OCI-LY1 (cell line): ENCODE data around the gene TMEM203.
"Not testable (repeated sequence)": the region's sequence is repeated elsewhere in the genome, so short reads cannot be mapped to it uniquely, and the experiment has no call there.

Experiments
- CTCF ChIP-seq: fragments of 200-600 bp; sonication (generic), shearing (Covaris generic); IDR thresholded peaks from 2 replicates; pipeline ENCODE4 v1.5.1; 2017; ENCODE audit warnings: mild to moderate bottlenecking, antibody characterized with exemption, low read length, moderate library complexity, mixed read lengths
- EZH2 ChIP-seq: fragments of 200-600 bp; sonication (generic), shearing (Covaris generic); IDR thresholded peaks from 2 replicates; pipeline ENCODE4 v1.8.0; 2017; ENCODE audit warnings: borderline replicate concordance, mixed run types, mild to moderate bottlenecking, antibody characterized with exemption, low read length, moderate library complexity, mixed read lengths

- TF ChIP-seq CTCF, EZH2: not testable (repeated sequence)
Measured at GRCh38 chr9:137239541-137240200, 34.2 kb upstream of the TMEM203 start.
